HepG2 (cell line): ENCODE measurements around the gene SSNA1. TPM values are rescaled to one million over a fixed set of nuclear protein-coding genes. Genes with fewer than 3 reads are reported as not detected.

Experiments
- ARID2 ChIP-seq: sonication (generic); formaldehyde crosslinking; IDR thresholded peaks from 2 replicates; pipeline ENCODE4 v1.8.1; 2022; ENCODE audit warnings: mild to moderate bottlenecking, missing genetic modification reagents, borderline replicate concordance
- EHMT2 ChIP-seq: fragments of 200-600 bp; sonication (generic); IDR thresholded peaks from 2 replicates; pipeline ENCODE4 v1.7.0; 2017; ENCODE audit warnings: antibody characterized with exemption, low read depth, low read length, borderline replicate concordance
- HHEX ChIP-seq: IDR thresholded peaks from 2 replicates; pipeline ENCODE4 v1.6.1; 2016; ENCODE audit warnings: control low read depth
- HMG20A ChIP-seq: IDR thresholded peaks from 2 replicates; pipeline ENCODE4 v1.6.1; 2016; ENCODE audit warnings: borderline replicate concordance
- HNF4A ChIP-seq: sonication (generic); formaldehyde crosslinking; IDR thresholded peaks from 2 replicates; pipeline ENCODE4 v1.4.0; 2020; ENCODE audit warnings: missing genetic modification reagents
- KLF12 ChIP-seq: sonication (generic); formaldehyde crosslinking; IDR thresholded peaks from 2 replicates; pipeline ENCODE4 v1.4.0; 2020; ENCODE audit warnings: missing genetic modification reagents, borderline replicate concordance
- MATR3 ChIP-seq: sonication (generic); formaldehyde crosslinking; IDR thresholded peaks from 2 replicates; pipeline ENCODE4 v1.4.0; 2020; ENCODE audit warnings: missing genetic modification reagents
- NFIB ChIP-seq: sonication (generic); formaldehyde crosslinking; IDR thresholded peaks from 2 replicates; pipeline ENCODE4 v1.9.0; 2021; ENCODE audit warnings: missing genetic modification reagents, mild to moderate bottlenecking, borderline replicate concordance
- NR2F2 ChIP-seq: IDR thresholded peaks from 2 replicates; pipeline ENCODE4 v1.6.1; 2012; ENCODE audit warnings: low read depth, inconsistent platforms, borderline replicate concordance
- NR3C1 ChIP-seq: sonication (generic); formaldehyde crosslinking; IDR thresholded peaks from 2 replicates; pipeline ENCODE4 v1.4.0; 2020; ENCODE audit warnings: missing genetic modification reagents
- RFXAP ChIP-seq: sonication (generic); formaldehyde crosslinking; IDR thresholded peaks from 2 replicates; pipeline ENCODE4 v1.4.0; 2020; ENCODE audit warnings: missing genetic modification reagents, borderline replicate concordance
- SMARCE1 ChIP-seq: fragments of 450-650 bp; IDR thresholded peaks from 2 replicates; pipeline ENCODE4 v1.6.1; 2017; ENCODE audit warnings: borderline replicate concordance
- SP4 ChIP-seq: sonication (generic); formaldehyde crosslinking; IDR thresholded peaks from 2 replicates; pipeline ENCODE4 v1.8.1; 2023; ENCODE audit warnings: mild to moderate bottlenecking, missing genetic modification reagents
- SP5 ChIP-seq: IDR thresholded peaks from 2 replicates; pipeline ENCODE4 v1.6.1; 2016; ENCODE audit warnings: low read depth, borderline replicate concordance
- YEATS4 ChIP-seq: sonication (generic); formaldehyde crosslinking; IDR thresholded peaks from 2 replicates; pipeline ENCODE4 v1.4.0; 2020; ENCODE audit warnings: missing genetic modification reagents, borderline replicate concordance
- YY1 ChIP-seq: IDR thresholded peaks from 2 replicates; pipeline ENCODE4 v1.6.1; 2011; ENCODE audit warnings: low read length, low read depth, moderate library complexity, mild to moderate bottlenecking; ENCODE audit not compliant: insufficient read depth, insufficient replicate concordance
- ZNF225 ChIP-seq: sonication (generic); formaldehyde crosslinking; IDR thresholded peaks from 2 replicates; pipeline ENCODE4 v1.4.0; 2020; ENCODE audit warnings: mild to moderate bottlenecking, missing genetic modification reagents
- ZNF235 ChIP-seq: sonication (generic); formaldehyde crosslinking; IDR thresholded peaks from 2 replicates; pipeline ENCODE4 v1.8.1; 2023; ENCODE audit warnings: mild to moderate bottlenecking, missing genetic modification reagents, borderline replicate concordance
- ZNF503 ChIP-seq: sonication (generic); formaldehyde crosslinking; IDR thresholded peaks from 2 replicates; pipeline ENCODE4 v1.4.0; 2020; ENCODE audit warnings: missing genetic modification reagents
- ZNF75D ChIP-seq: sonication (generic); formaldehyde crosslinking; IDR thresholded peaks from 2 replicates; pipeline ENCODE4 v1.8.1; 2023; ENCODE audit warnings: missing genetic modification reagents, mild to moderate bottlenecking, borderline replicate concordance
- ZNF839 ChIP-seq: sonication (generic); formaldehyde crosslinking; IDR thresholded peaks from 2 replicates; pipeline ENCODE4 v1.4.0; 2020; ENCODE audit warnings: missing genetic modification reagents, mild to moderate bottlenecking, borderline replicate concordance
- polyA plus RNA-seq, 8 experiments: library from polyadenylated mRNA; depleted of rRNA in 3 of 8; stranded (reverse) in 7 of 8; unstranded in 1 of 8; fragments of >200 nt; fragmentation: Illumina TruSeq in 4 of 8; extraction: Trizol in 4 of 8; gene quantifications; 2 replicates each; pipeline versions ENCODE4 v1.2.1 to v1.2.3, GENCODE V29; 2011 to 2016; ENCODE audit warnings: low read depth in 4 of 8, missing spikeins in 1 of 8, mixed read lengths in 1 of 8; ENCODE audit not compliant: insufficient read depth in 1 of 8
- total RNA-seq, 5 experiments: library from RNA; depleted of rRNA; stranded (reverse); fragments of >200 nt; fragmentation: Illumina TruSeq; extraction: Trizol; gene quantifications; 2 replicates each; pipeline ENCODE4 v1.2.3, GENCODE V29; 2016; ENCODE audit warnings: low read depth in 1 of 5
- TF ChIP-seq, protein P1 (sequence below): sonication (generic); formaldehyde crosslinking; IDR thresholded peaks from 2 replicates; pipeline ENCODE4 v1.4.0; 2020; ENCODE audit warnings: missing genetic modification reagents
- TF ChIP-seq, protein P2 (sequence below): sonication (generic); formaldehyde crosslinking; IDR thresholded peaks from 2 replicates; pipeline ENCODE4 v1.5.0; 2020; ENCODE audit warnings: mild to moderate bottlenecking, missing genetic modification reagents
- TF ChIP-seq, protein P3 (sequence below): sonication (generic); formaldehyde crosslinking; IDR thresholded peaks from 2 replicates; pipeline ENCODE4 v1.9.0; 2021; ENCODE audit warnings: missing genetic modification reagents, borderline replicate concordance

SSNA1 gene
- total and polyA plus RNA-seq, 2 of the 13 experiments (the other 11 are each of a cell fraction or from before 2014, with no cell fraction given): 35.9 to 49.4 TPM

GRCh38 chr9:137221506-137222111 lies 33.1 kb downstream of the SSNA1 start (continued):
- TF ChIP-seq, protein P1, sequence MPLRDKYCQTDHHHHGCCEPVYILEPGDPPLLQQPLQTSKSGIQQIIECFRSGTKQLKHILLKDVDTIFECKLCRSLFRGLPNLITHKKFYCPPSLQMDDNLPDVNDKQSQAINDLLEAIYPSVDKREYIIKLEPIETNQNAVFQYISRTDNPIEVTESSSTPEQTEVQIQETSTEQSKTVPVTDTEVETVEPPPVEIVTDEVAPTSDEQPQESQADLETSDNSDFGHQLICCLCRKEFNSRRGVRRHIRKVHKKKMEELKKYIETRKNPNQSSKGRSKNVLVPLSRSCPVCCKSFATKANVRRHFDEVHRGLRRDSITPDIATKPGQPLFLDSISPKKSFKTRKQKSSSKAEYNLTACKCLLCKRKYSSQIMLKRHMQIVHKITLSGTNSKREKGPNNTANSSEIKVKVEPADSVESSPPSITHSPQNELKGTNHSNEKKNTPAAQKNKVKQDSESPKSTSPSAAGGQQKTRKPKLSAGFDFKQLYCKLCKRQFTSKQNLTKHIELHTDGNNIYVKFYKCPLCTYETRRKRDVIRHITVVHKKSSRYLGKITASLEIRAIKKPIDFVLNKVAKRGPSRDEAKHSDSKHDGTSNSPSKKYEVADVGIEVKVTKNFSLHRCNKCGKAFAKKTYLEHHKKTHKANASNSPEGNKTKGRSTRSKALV: no peak
- TF ChIP-seq, protein P2, sequence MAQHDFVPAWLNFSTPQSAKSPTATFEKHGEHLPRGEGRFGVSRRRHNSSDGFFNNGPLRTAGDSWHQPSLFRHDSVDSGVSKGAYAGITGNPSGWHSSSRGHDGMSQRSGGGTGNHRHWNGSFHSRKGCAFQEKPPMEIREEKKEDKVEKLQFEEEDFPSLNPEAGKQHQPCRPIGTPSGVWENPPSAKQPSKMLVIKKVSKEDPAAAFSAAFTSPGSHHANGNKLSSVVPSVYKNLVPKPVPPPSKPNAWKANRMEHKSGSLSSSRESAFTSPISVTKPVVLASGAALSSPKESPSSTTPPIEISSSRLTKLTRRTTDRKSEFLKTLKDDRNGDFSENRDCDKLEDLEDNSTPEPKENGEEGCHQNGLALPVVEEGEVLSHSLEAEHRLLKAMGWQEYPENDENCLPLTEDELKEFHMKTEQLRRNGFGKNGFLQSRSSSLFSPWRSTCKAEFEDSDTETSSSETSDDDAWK (CRISPR knock-in tag): no peak
- TF ChIP-seq KLF12 (CRISPR knock-in tag): 0 out of 2 replicates have a peak, but pooled peaks have one; percentile 46
- TF ChIP-seq EHMT2: no peak
- no peak for TF ChIP-seq HMG20A (CRISPR knock-in tag)
- peak; percentile 22; the same call in 1 of the 2 replicates for TF ChIP-seq RFXAP (CRISPR knock-in tag)
- no peak for TF ChIP-seq ARID2 (CRISPR knock-in tag)
- peak; percentile 33; the same call in 1 of the 2 replicates for TF ChIP-seq YEATS4 (CRISPR knock-in tag)
- no peak for TF ChIP-seq SMARCE1
- TF ChIP-seq HNF4A (CRISPR knock-in tag): peak; percentile 62
- TF ChIP-seq ZNF839 (CRISPR knock-in tag): no peak
- no peak for TF ChIP-seq HHEX (CRISPR knock-in tag)
- no peak for TF ChIP-seq ZNF235 (CRISPR knock-in tag)
- no peak for TF ChIP-seq NFIB (CRISPR knock-in tag)
- no peak for TF ChIP-seq NR2F2
- TF ChIP-seq NR3C1 (CRISPR knock-in tag): no peak
- no peak for TF ChIP-seq SP4 (CRISPR knock-in tag)
- TF ChIP-seq MATR3 (CRISPR knock-in tag): no peak
- TF ChIP-seq SP5 (CRISPR knock-in tag): peak; percentile 72
- no peak for TF ChIP-seq ZNF503 (CRISPR knock-in tag)
- TF ChIP-seq, protein P3, sequence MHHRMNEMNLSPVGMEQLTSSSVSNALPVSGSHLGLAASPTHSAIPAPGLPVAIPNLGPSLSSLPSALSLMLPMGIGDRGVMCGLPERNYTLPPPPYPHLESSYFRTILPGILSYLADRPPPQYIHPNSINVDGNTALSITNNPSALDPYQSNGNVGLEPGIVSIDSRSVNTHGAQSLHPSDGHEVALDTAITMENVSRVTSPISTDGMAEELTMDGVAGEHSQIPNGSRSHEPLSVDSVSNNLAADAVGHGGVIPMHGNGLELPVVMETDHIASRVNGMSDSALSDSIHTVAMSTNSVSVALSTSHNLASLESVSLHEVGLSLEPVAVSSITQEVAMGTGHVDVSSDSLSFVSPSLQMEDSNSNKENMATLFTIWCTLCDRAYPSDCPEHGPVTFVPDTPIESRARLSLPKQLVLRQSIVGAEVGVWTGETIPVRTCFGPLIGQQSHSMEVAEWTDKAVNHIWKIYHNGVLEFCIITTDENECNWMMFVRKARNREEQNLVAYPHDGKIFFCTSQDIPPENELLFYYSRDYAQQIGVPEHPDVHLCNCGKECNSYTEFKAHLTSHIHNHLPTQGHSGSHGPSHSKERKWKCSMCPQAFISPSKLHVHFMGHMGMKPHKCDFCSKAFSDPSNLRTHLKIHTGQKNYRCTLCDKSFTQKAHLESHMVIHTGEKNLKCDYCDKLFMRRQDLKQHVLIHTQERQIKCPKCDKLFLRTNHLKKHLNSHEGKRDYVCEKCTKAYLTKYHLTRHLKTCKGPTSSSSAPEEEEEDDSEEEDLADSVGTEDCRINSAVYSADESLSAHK (CRISPR knock-in tag): no peak
- peak; percentile 24 for TF ChIP-seq YY1
- no peak for TF ChIP-seq ZNF225 (CRISPR knock-in tag)
- TF ChIP-seq ZNF75D (CRISPR knock-in tag): no peak
